Measurements from ENCODE around the gene METTL26.

GRCh38 chr16:678209-678857, 42.2 kb upstream of the METTL26 start:
- TF ChIP-seq RAD21 (IDR thresholded peaks at IDR 0.05) (no peak), CTCF (IDR thresholded peaks at IDR 0.05; ENCODE audit: low read depth, low read length, missing input control) (no peak), FOXA1 (IDR thresholded peaks at IDR 0.05) (no peak), GABPA (IDR thresholded peaks at IDR 0.05 in 1 of 2, conservative IDR thresholded peaks at IDR 0.05 in 1 of 2) (no peak), ZBTB33 (IDR thresholded peaks at IDR 0.05) (no peak), MAX (IDR thresholded peaks at IDR 0.05) (no peak), SP1 (IDR thresholded peaks at IDR 0.05) (no peak), TAF1 (conservative IDR thresholded peaks at IDR 0.05) (no peak), EGR1 (IDR thresholded peaks at IDR 0.05; ENCODE audit: low read depth in 2 of 2) (no peak)
